Neuronal stem cell (in vitro differentiated cells): ENCODE measurements around the gene TMEM250.
A peak's percentile ranks its signal among the peaks of the same experiment; 100 is the strongest.

ENCODE experiments used
- DNase-seq: peaks from one replicate; pipeline ENCODE4 v3.0.0-alpha.2; 2013; ENCODE audit warnings: low spot score
- H2AFZ ChIP-seq: one replicate; pipeline ENCODE4 v1.6.1; 2013; ENCODE audit warnings: mild to moderate bottlenecking, low read length, inconsistent platforms
- H2AK5ac ChIP-seq: 2 replicates; pipeline ENCODE4 v1.6.1; 2013; ENCODE audit warnings: low read depth, mild to moderate bottlenecking, inconsistent platforms, low read length, moderate library complexity, mixed read lengths
- H2BK120ac ChIP-seq: 2 replicates; pipeline ENCODE4 v1.6.1; 2013; ENCODE audit warnings: low read depth, mild to moderate bottlenecking, inconsistent platforms, low read length, moderate library complexity, mixed read lengths
- H2BK12ac ChIP-seq: one replicate; pipeline ENCODE4 v1.6.1; 2013; ENCODE audit warnings: low read length, inconsistent platforms
- H2BK15ac ChIP-seq: 2 replicates; pipeline ENCODE4 v1.6.1; 2013; ENCODE audit warnings: mild to moderate bottlenecking, low read length, inconsistent platforms, mixed read lengths
- H2BK5ac ChIP-seq: one replicate; pipeline ENCODE4 v1.6.1; 2013; ENCODE audit warnings: inconsistent platforms, mild to moderate bottlenecking, low read length, moderate library complexity
- H3K14ac ChIP-seq: one replicate; pipeline ENCODE4 v1.6.1; 2013; ENCODE audit warnings: low read length, inconsistent platforms
- H3K18ac ChIP-seq: 2 replicates; pipeline ENCODE4 v1.6.1; 2013; ENCODE audit warnings: low read length, inconsistent platforms
- H3K23ac ChIP-seq: 2 replicates; pipeline ENCODE4 v1.6.1; 2013; ENCODE audit warnings: low read depth, mild to moderate bottlenecking, mixed read lengths, low read length, inconsistent platforms; ENCODE audit not compliant: poor library complexity
- H3K27ac ChIP-seq: replicated peaks from 3 replicates; pipeline ENCODE4 v1.5.1; 2013; ENCODE audit warnings: low read length, inconsistent platforms
- H3K27me3 ChIP-seq, 3 experiments: 2 replicates each; pipeline ENCODE4 v1.6.1; 2013; ENCODE audit warnings: low read length in 3 of 3, mild to moderate bottlenecking in 2 of 3, inconsistent platforms in 1 of 3, low read depth in 1 of 3, mixed read lengths in 1 of 3, moderate library complexity in 1 of 3; ENCODE audit not compliant: control insufficient read depth in 3 of 3, insufficient read depth in 3 of 3
- H3K36me3 ChIP-seq, 2 donors: replicated peaks in 1 of 2; 2 replicates each; pipeline ENCODE4 v1.6.1; 2013; ENCODE audit warnings: low read length in 2 of 2; ENCODE audit not compliant: control insufficient read depth in 2 of 2, insufficient read depth in 2 of 2
- H3K4ac ChIP-seq: 2 replicates; pipeline ENCODE4 v1.6.1; 2013; ENCODE audit warnings: inconsistent platforms, mild to moderate bottlenecking, low read length, moderate library complexity
- H3K4me1 ChIP-seq, 2 donors: 1 replicate in 1 of 2; 2 replicates in 1 of 2; pipeline ENCODE4 v1.6.1; 2013; ENCODE audit warnings: low read length in 2 of 2, low read depth in 1 of 2; ENCODE audit not compliant: control insufficient read depth in 2 of 2, insufficient read depth in 1 of 2
- H3K4me2 ChIP-seq: one replicate; pipeline ENCODE4 v1.6.1; 2013; ENCODE audit warnings: mild to moderate bottlenecking, low read length, inconsistent platforms; ENCODE audit not compliant: insufficient read depth, poor library complexity, severe bottlenecking
- H3K4me3 ChIP-seq, 2 donors: 2 replicates each; pipeline ENCODE4 v1.5.1; 2013; ENCODE audit warnings: low read length in 2 of 2, mild to moderate bottlenecking in 2 of 2, inconsistent platforms in 1 of 2, moderate library complexity in 1 of 2
- H3K79me1 ChIP-seq: one replicate; pipeline ENCODE4 v1.6.1; 2013; ENCODE audit warnings: low read depth, mild to moderate bottlenecking, inconsistent platforms, low read length, moderate library complexity
- H3K9ac ChIP-seq: one replicate; pipeline ENCODE4 v1.6.1; 2013; ENCODE audit warnings: mild to moderate bottlenecking, low read depth, low read length, inconsistent platforms; ENCODE audit not compliant: poor library complexity
- H3K9me3 ChIP-seq, 2 donors: replicated peaks in 1 of 2; 2 replicates each; pipeline versions ENCODE3 to v1.6.1; 2013; ENCODE audit warnings: low read length in 2 of 2, mild to moderate bottlenecking in 2 of 2, inconsistent platforms in 1 of 2, low read depth in 1 of 2, mixed read lengths in 1 of 2, moderate library complexity in 1 of 2; ENCODE audit not compliant: control insufficient read depth in 2 of 2, insufficient read depth in 1 of 2
- H4K8ac ChIP-seq: one replicate; pipeline ENCODE4 v1.6.1; 2013; ENCODE audit warnings: low read depth, mild to moderate bottlenecking, inconsistent platforms, low read length, moderate library complexity
- H4K91ac ChIP-seq: one replicate; pipeline ENCODE4 v1.6.1; 2013; ENCODE audit warnings: low read length, low read depth, mild to moderate bottlenecking, inconsistent platforms; ENCODE audit not compliant: poor library complexity
- WGBS, 2 donors: extraction: QIAGEN DNeasy Blood & Tissue Kit; methylation state at CpG; one replicate each; pipeline ENCODE4 v1.1.7; 2013; ENCODE audit warnings: missing lambda C conversion rate in 2 of 2, mixed read lengths in 1 of 2; ENCODE audit not compliant: insufficient read length in 2 of 2, insufficient replicate concordance in 1 of 2; ENCODE audit errors: extremely low coverage in 2 of 2; 5-methylcytosine and 5-hydroxymethylcytosine counted together

TMEM250 gene

GRCh38 chr9:136147890-136148714 lies 29.4 kb upstream of the TMEM250 start:
- WGBS, 2 donors: no CpG with 5 or more reads among the region's 35 CpGs
- peak overlapping the region; percentile 12 for H2BK5ac ChIP-seq
- H4K91ac ChIP-seq: no peak overlapping the region
- no peak overlapping the region for H4K8ac ChIP-seq
- peak overlapping the region in 1 of 2 donors; percentile 11 for H3K4me3 ChIP-seq
- peak overlapping the region; percentile 98 for H2AK5ac ChIP-seq
- H2BK120ac ChIP-seq: no peak overlapping the region
- H3K4me2 ChIP-seq: peak overlapping the region; percentile 32
- no peak overlapping the region for H2BK12ac ChIP-seq
- H3K14ac ChIP-seq: peak overlapping the region; percentile 92
- H3K4me1 ChIP-seq: peaks cover 17 to 21% of the 10 kb centered on the region in 2 donors
- no peak for DNase-seq
- no peak overlapping the region for H3K27ac ChIP-seq
- no peaks in the 10 kb centered on the region for H3K36me3 ChIP-seq
- H2BK15ac ChIP-seq: peak overlapping the region; percentile 27
- peaks cover 2 to 75% (median 14%) of the 10 kb centered on the region in 3 experiments for H3K27me3 ChIP-seq
- no peak overlapping the region for H3K4ac ChIP-seq
- peak overlapping the region; percentile 78 for H3K18ac ChIP-seq
- peak overlapping the region; percentile 62 for H3K23ac ChIP-seq
- H2AFZ ChIP-seq: peak overlapping the region; percentile 84
- peak overlapping the region; percentile 7 for H3K9ac ChIP-seq
- peaks cover 1% of the 10 kb centered on the region for H3K79me1 ChIP-seq
- peaks cover 0 to 4% of the 10 kb centered on the region in 2 donors for H3K9me3 ChIP-seq

DNA sequence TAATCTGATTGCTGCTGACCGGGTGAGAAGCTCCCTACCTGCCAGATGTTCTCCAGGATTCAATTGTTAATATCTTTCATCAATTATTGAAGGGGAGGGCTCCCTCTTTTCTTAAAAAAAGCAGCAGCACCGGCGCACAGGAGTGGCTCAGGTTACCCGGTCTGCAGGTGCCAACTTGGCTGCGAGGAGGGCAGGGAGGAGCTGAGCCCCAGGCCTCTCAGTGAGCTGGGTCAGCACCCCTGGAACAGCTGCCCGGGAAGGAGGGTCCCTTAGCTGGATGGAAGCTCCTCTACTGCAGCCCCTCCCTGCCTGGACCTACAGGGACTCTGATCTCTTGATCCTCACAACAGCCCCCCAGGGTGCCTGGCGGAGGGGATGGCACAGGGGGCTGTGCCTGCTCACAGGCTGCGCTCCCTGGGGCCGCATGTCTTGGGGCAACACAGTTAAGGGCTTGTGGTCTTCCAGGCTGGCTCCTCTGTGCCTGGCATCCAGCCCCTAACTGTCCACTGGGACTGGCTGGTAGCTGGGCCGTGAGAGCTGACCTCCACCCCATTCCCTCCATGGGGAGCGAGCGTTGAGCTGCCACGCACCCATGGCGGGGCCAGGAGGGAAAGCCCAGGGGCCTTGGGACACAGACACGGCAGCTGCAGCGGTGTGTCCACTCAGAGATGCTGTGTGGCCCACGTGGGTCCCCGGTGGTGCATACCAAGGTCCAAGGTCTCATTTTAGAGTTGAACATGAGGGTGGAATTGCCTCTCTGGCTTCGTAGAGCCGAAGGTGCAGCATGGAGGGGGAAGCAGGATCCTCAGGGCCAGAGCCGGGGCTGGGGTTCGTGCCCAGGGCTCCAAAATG lies 28.6 kb upstream of the TMEM250 start:
- no peak overlapping the region for H2AFZ ChIP-seq
- no peak overlapping the region for H3K4me2 ChIP-seq
- H2BK120ac ChIP-seq: no peak overlapping the region
- no peak overlapping the region for H4K8ac ChIP-seq
- no peak overlapping the region for H2BK12ac ChIP-seq
- peaks cover 0 to 4% of the 10 kb centered on the region in 2 donors for H3K9me3 ChIP-seq
- no peak overlapping the region for H4K91ac ChIP-seq
- DNase-seq: no peak
- peak overlapping the region; percentile 3 for H3K9ac ChIP-seq
- H2AK5ac ChIP-seq: peak overlapping the region; percentile 98
- peak overlapping the region; percentile 12 for H2BK5ac ChIP-seq
- peaks cover 17 to 24% of the 10 kb centered on the region in 2 donors for H3K4me1 ChIP-seq
- H3K36me3 ChIP-seq: no peaks in the 10 kb centered on the region
- WGBS, 2 donors: no CpG with 5 or more reads among the region's 22 CpGs
- H3K23ac ChIP-seq: peak overlapping the region; percentile 62
- H3K79me1 ChIP-seq: peaks cover 1% of the 10 kb centered on the region
- H3K4me3 ChIP-seq: no peak overlapping the region
- peaks cover 2 to 73% (median 14%) of the 10 kb centered on the region in 3 experiments for H3K27me3 ChIP-seq
- H3K4ac ChIP-seq: peak overlapping the region; percentile 81
- H3K18ac ChIP-seq: peak overlapping the region; percentile 78
- H3K27ac ChIP-seq: no peak overlapping the region
- peak overlapping the region; percentile 88 for H2BK15ac ChIP-seq
- H3K14ac ChIP-seq: peak overlapping the region; percentile 92

GRCh38 chr9:136146126-136147037 lies 27.7 kb upstream of the TMEM250 start:
- Histone ChIP-seq H3K27me3 (peaks cover 2 to 71% (median 12%) of the 10 kb centered on the region in 3 experiments), H3K27ac (no peak overlapping the region), H3K9ac (peak overlapping the region; percentile 30), H2BK12ac (peak overlapping the region; percentile 90), H3K79me1 (peaks cover 1% of the 10 kb centered on the region), H3K4ac (no peak overlapping the region), H3K4me2 (no peak overlapping the region), H3K18ac (peak overlapping the region; percentile 63), H2BK15ac (no peak overlapping the region), H3K23ac (peak overlapping the region; percentile 65), H4K8ac (no peak overlapping the region), H2BK120ac (no peak overlapping the region), H2BK5ac (no peak overlapping the region), H2AFZ (no peak overlapping the region), H4K91ac (no peak overlapping the region), H3K14ac (peak overlapping the region; percentile 99), H3K4me3 (peak overlapping the region in 1 of 2 donors; percentile 50), H2AK5ac (peak overlapping the region; percentile 35), H3K36me3 (no peaks in the 10 kb centered on the region), H3K4me1 (peaks cover 11 to 18% of the 10 kb centered on the region in 2 donors), H3K9me3 (peaks cover 0 to 4% of the 10 kb centered on the region in 2 donors)
- no peak for DNase-seq
- WGBS, 2 donors: no CpG with 5 or more reads among the region's 33 CpGs
